HEK293 (cell line): ENCODE measurements around the gene MAST2.

Source experiments
- CTCF ChIP-seq: fragments of 450-650 bp; formaldehyde crosslinking; IDR thresholded peaks from 2 replicates; pipeline ENCODE4 v1.5.1; 2016; ENCODE audit warnings: missing biosample characterization, missing genetic modification characterization
- PBX3 ChIP-seq: sonication (generic); formaldehyde crosslinking; IDR thresholded peaks from 2 replicates; pipeline ENCODE4 v1.8.1; 2022; ENCODE audit warnings: mild to moderate bottlenecking, moderate library complexity, missing genetic modification reagents
- TRIM28 ChIP-seq: IDR thresholded peaks from 2 replicates; pipeline ENCODE4 v1.6.1; 2011; ENCODE audit warnings: low read length, control low read depth, borderline replicate concordance
- YY1 ChIP-seq: fragments of 450-650 bp; formaldehyde crosslinking; IDR thresholded peaks from 2 replicates; pipeline ENCODE4 v1.5.1; 2018; ENCODE audit warnings: missing biosample characterization, missing genetic modification characterization
- ZFP41 ChIP-seq: fragments of 450-650 bp; formaldehyde crosslinking; IDR thresholded peaks from 2 replicates; pipeline ENCODE4 v1.5.1; 2016; ENCODE audit warnings: missing biosample characterization, missing genetic modification characterization, borderline replicate concordance
- ZNF398 ChIP-seq: fragments of 450-650 bp; formaldehyde crosslinking; IDR thresholded peaks from 2 replicates; pipeline ENCODE4 v1.5.1; 2017; ENCODE audit warnings: missing biosample characterization, missing genetic modification characterization
- ZNF580 ChIP-seq: fragments of 450-650 bp; formaldehyde crosslinking; IDR thresholded peaks from 2 replicates; pipeline ENCODE4 v1.5.1; 2016; ENCODE audit warnings: missing biosample characterization, missing genetic modification characterization
- ZNF639 ChIP-seq: fragments of 450-650 bp; formaldehyde crosslinking; IDR thresholded peaks from 2 replicates; pipeline ENCODE4 v1.5.1; 2016; ENCODE audit warnings: missing biosample characterization, missing genetic modification characterization
- ZNF701 ChIP-seq: fragments of 450-650 bp; formaldehyde crosslinking; IDR thresholded peaks from 2 replicates; pipeline ENCODE4 v1.5.1; 2016; ENCODE audit warnings: missing biosample characterization, missing genetic modification characterization

GRCh38 chr1:45953934-45954847 is 150.8 kb downstream of the MAST2 start:
- TF ChIP-seq TRIM28: no peak
- TF ChIP-seq PBX3: no peak
- TF ChIP-seq ZNF580 (tag by site-specific recombination): no peak
- no peak for TF ChIP-seq ZNF398 (tag by site-specific recombination)
- no peak for TF ChIP-seq YY1 (tag by site-specific recombination)
- TF ChIP-seq CTCF: no peak
- no peak for TF ChIP-seq ZNF639 (tag by site-specific recombination)
- no peak for TF ChIP-seq ZNF701
- no peak for TF ChIP-seq ZFP41 (tag by site-specific recombination)
